B cell (primary cell): ENCODE results near the gene TMEM185A. TPM values are rescaled to one million over a fixed set of nuclear protein-coding genes. Genes with fewer than 3 reads are reported as not detected.

Experiments
- ATAC-seq: fragments of 200-7000 bp; cut with Tn5 transposase; one replicate; pipeline ENCODE4 v1.10.0; 2021; ENCODE audit warnings: low read depth, mild to moderate bottlenecking, moderate number of reproducible peaks, moderate library complexity
- CTCF ChIA-PET: fragments of 350-600 bp; sonication (Branson Sonifier 250); formaldehyde crosslinking; loops from one replicate; lab custom pipeline; 2021; ENCODE audit warnings: antibody characterized with exemption, inconsistent platforms; lab: Charles Lee
- POLR2A ChIA-PET: fragments of 350-600 bp; sonication (Branson Sonifier 250); formaldehyde crosslinking; loops from one replicate; lab custom pipeline; 2021; ENCODE audit warnings: antibody characterized with exemption; lab: Charles Lee
- DNase-seq: peaks from one replicate; pipeline ENCODE4 v3.0.0; 2013
- H2AFZ ChIP-seq: 2 replicates; pipeline ENCODE4 v1.6.1; 2012; ENCODE audit warnings: mild to moderate bottlenecking, low read depth, low read length; ENCODE audit not compliant: insufficient read depth, poor library complexity, severe bottlenecking
- H3K27ac ChIP-seq, 2 donors: 1 replicate in 1 of 2; 2 replicates in 1 of 2; pipeline ENCODE4 v1.5.1; 2012 to 2013; ENCODE audit warnings: low read length in 2 of 2, mild to moderate bottlenecking in 2 of 2, moderate library complexity in 1 of 2
- H3K27me3 ChIP-seq, 4 experiments: fragments of 200-600 bp in 1 of 4; sonication (generic) in 1 of 4; replicated peaks in 1 of 4; 1 replicate in 2 of 4; 2 replicates in 2 of 4; pipeline versions ENCODE4 v1.6.1 to v1.7.0; 2013 to 2016; ENCODE audit warnings: low read length in 3 of 4, mild to moderate bottlenecking in 2 of 4, mixed read lengths in 1 of 4, moderate library complexity in 1 of 4; ENCODE audit not compliant: insufficient read depth in 4 of 4, control insufficient read depth in 3 of 4; ENCODE audit errors: control extremely low read depth in 1 of 4
- H3K36me3 ChIP-seq, 2 experiments: replicated peaks in 1 of 2; 1 replicate in 1 of 2; 2 replicates in 1 of 2; pipeline versions ENCODE4 v1.6.1 to v1.7.1; 2013; ENCODE audit warnings: low read length in 1 of 2; ENCODE audit not compliant: insufficient read depth in 2 of 2, control insufficient read depth in 1 of 2; ENCODE audit errors: control extremely low read depth in 1 of 2, extremely low read depth in 1 of 2
- H3K4me1 ChIP-seq, 2 donors: fragments of 200-600 bp in 1 of 2; sonication (generic) in 1 of 2; 1 replicate in 1 of 2; 2 replicates in 1 of 2; pipeline versions ENCODE4 v1.5.1 to v1.6.1; 2013 to 2017; ENCODE audit warnings: low read length in 2 of 2; ENCODE audit not compliant: control insufficient read depth in 2 of 2, insufficient read depth in 2 of 2
- H3K4me2 ChIP-seq: replicated peaks from 2 replicates; pipeline ENCODE3; 2012; ENCODE audit warnings: mild to moderate bottlenecking, low read depth, low read length; ENCODE audit not compliant: poor library complexity, severe bottlenecking
- H3K4me3 ChIP-seq, 5 experiments: fragments of 200-600 bp in 1 of 5; sonication (generic) in 1 of 5; 1 replicate in 3 of 5; 2 replicates in 2 of 5; pipeline versions ENCODE4 v1.5.1 to v1.7.0; 2011 to 2016; ENCODE audit warnings: low read length in 4 of 5, mild to moderate bottlenecking in 4 of 5, low read depth in 2 of 5, control low read depth in 1 of 5, moderate library complexity in 1 of 5; ENCODE audit not compliant: insufficient read depth in 1 of 5; ENCODE audit errors: control extremely low read depth in 1 of 5, extremely low read depth in 1 of 5
- H3K79me2 ChIP-seq: fragments of 200-600 bp; sonication (generic); one replicate; pipeline ENCODE4 v1.6.0; 2016; ENCODE audit warnings: low read length; ENCODE audit not compliant: control insufficient read depth, insufficient read depth
- H3K9ac ChIP-seq: fragments of 200-600 bp; sonication (generic); 2 replicates; pipeline ENCODE4 v1.6.1; 2017; ENCODE audit warnings: mild to moderate bottlenecking, low read length, moderate library complexity
- H3K9me3 ChIP-seq, 3 donors: one replicate each; pipeline versions ENCODE4 v1.6.1 to v1.7.1; 2013; ENCODE audit warnings: low read length in 2 of 3; ENCODE audit not compliant: control insufficient read depth in 2 of 3, insufficient read depth in 1 of 3; ENCODE audit errors: control extremely low read depth in 1 of 3
- H4K20me1 ChIP-seq: 2 replicates; pipeline ENCODE4 v1.6.0; 2012; ENCODE audit warnings: mild to moderate bottlenecking, low read length; ENCODE audit not compliant: insufficient read depth, control insufficient read depth, poor library complexity, severe bottlenecking
- H3K27ac Mint-ChIP-seq: one replicate; pipeline ENCODE4 v1.8.0; 2021; ENCODE audit warnings: mixed read lengths
- H3K27me3 Mint-ChIP-seq: one replicate; pipeline ENCODE4 v1.8.0; 2021; ENCODE audit warnings: mixed read lengths
- H3K4me1 Mint-ChIP-seq: one replicate; pipeline ENCODE4 v1.8.0; 2021; ENCODE audit warnings: mixed read lengths
- H3K4me3 Mint-ChIP-seq: one replicate; pipeline ENCODE4 v1.8.0; 2021; ENCODE audit warnings: mixed read lengths
- H3K9me3 Mint-ChIP-seq: one replicate; pipeline ENCODE4 v1.8.0; 2022; ENCODE audit warnings: mixed read lengths; ENCODE audit not compliant: insufficient read depth
- CTCF ChIP-seq: fragments of 200-600 bp; IDR thresholded peaks from one replicate; pipeline ENCODE4 v1.8.0; 2022; ENCODE audit warnings: antibody characterized with exemption, mild to moderate bottlenecking
- EZH2 ChIP-seq: IDR thresholded peaks from 2 replicates; pipeline ENCODE4 v1.6.1; 2012; ENCODE audit warnings: borderline replicate concordance, low read depth, mild to moderate bottlenecking, moderate library complexity, low read length; ENCODE audit not compliant: insufficient read depth, poor library complexity, severe bottlenecking
- WGBS: methylation state at CpG from one replicate; pipeline ENCODE4 v1.1.5; 2013; ENCODE audit warnings: missing lambda C conversion rate; ENCODE audit not compliant: insufficient coverage; 5-methylcytosine and 5-hydroxymethylcytosine counted together
- intact Hi-C: fragments of 100-400 bp; cut with micrococcal nuclease; formaldehyde crosslinking; loops from one replicate; pipeline ENCODE4 v1.10.0; 2022
- polyA plus RNA-seq: library from polyadenylated mRNA; depleted of rRNA; stranded (reverse); fragments of >200 nt; gene quantifications from 2 replicates; pipeline ENCODE4 v1.2.3, GENCODE V29; 2012
- total RNA-seq, 2 donors: library from RNA; stranded (reverse); fragments of 120-200 nt in 1 of 2; gene quantifications; 1 replicate in 1 of 2; 2 replicates in 1 of 2; pipeline versions ENCODE4 v1.2.3 to v1.2.4, GENCODE V29; 2013 to 2022

The TMEM185A gene
- total and polyA plus RNA-seq, 2 donors (not counting 1 experiment from before 2014, with no cell fraction given), result 17.8 to 28.6 TPM

DNA sequence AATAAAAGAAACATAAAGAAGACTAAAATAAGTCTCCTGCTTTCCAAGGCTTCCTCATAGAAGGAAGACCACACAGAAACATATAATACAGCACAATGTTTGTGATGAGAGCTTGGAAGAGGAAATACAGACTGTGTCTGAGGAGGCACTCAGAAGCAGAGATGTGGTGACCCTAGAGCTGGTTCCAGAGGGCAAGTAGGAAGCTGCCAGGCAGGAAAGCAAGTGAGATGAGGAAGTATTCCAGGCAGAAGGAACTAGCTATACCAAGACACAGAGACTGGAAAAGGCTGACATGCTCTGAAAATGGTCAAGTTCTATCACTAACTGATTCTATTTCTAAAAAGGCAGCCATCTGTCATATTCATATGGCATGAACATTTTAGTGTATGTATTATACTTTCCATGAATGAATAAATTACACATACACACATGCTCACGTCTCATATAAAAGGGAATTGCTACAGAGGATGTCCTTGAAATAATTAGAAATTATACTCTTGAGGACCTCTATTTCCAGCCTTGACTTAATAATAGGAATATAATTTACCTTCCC is 19.9 kb downstream of the TMEM185A start:
- ATAC-seq, result no peak
- peaks cover 6% of the 10 kb centered on the region for H3K4me1 Mint-ChIP-seq
- Histone ChIP-seq H4K20me1 (peaks cover 8% of the 10 kb centered on the region), H3K4me3 (no peak overlapping the region), H3K79me2 (peaks cover 11% of the 10 kb centered on the region), H3K27ac (no peak overlapping the region), H3K9ac (no peak overlapping the region), H3K9me3 (no peaks in the 10 kb centered on the region), H2AFZ (no peak overlapping the region), H3K27me3 (no peaks in the 10 kb centered on the region), H3K4me1 (no peaks in the 10 kb centered on the region), H3K36me3 (peaks cover 0 to 13% of the 10 kb centered on the region in 2 experiments), H3K4me2 (no peak overlapping the region)
- intact Hi-C loops, result no loop called here
- CTCF ChIA-PET, result no interaction called here
- DNase-seq, result no peak
- no peak overlapping the region for H3K27ac Mint-ChIP-seq
- TF ChIP-seq CTCF (no peak), EZH2 (no peak)
- H3K27me3 Mint-ChIP-seq, result no peaks in the 10 kb centered on the region
- no peak overlapping the region for H3K4me3 Mint-ChIP-seq
- no peaks in the 10 kb centered on the region for H3K9me3 Mint-ChIP-seq
- POLR2A ChIA-PET, result no interaction called here
- WGBS, result no CpG with 5 or more reads among the region's 1 CpG

- H3K4me3 Mint-ChIP-seq, result no peak overlapping the region
- Histone ChIP-seq H3K27me3 (no peaks in the 10 kb centered on the region), H3K4me2 (no peak overlapping the region), H3K27ac (no peak overlapping the region), H3K9me3 (no peaks in the 10 kb centered on the region), H3K9ac (no peak overlapping the region), H3K79me2 (no peaks in the 10 kb centered on the region), H3K36me3 (peaks cover 0 to 22% of the 10 kb centered on the region in 2 experiments), H4K20me1 (no peaks in the 10 kb centered on the region), H3K4me3 (no peak overlapping the region), H2AFZ (no peak overlapping the region), H3K4me1 (no peaks in the 10 kb centered on the region)
- no peak overlapping the region for H3K27ac Mint-ChIP-seq
- intact Hi-C loops, result no loop called here
- ATAC-seq (no peak), DNase-seq (no peak)
- TF ChIP-seq EZH2 (no peak), CTCF (no peak)
- peaks cover 6% of the 10 kb centered on the region for H3K4me1 Mint-ChIP-seq
- no peaks in the 10 kb centered on the region for H3K9me3 Mint-ChIP-seq
- 100% methylated on average over 1 of the region's 5 CpGs for WGBS
- ChIA-PET POLR2A (no interaction called here), CTCF (no interaction called here)
- H3K27me3 Mint-ChIP-seq, result no peaks in the 10 kb centered on the region
These were observed 21.1 kb downstream of the TMEM185A start for GRCh38 chrX:149610511-149610910.
